ENCODE measurements around the gene SEC16A. TPM values are rescaled to one million over a fixed set of nuclear protein-coding genes. Genes with fewer than 3 reads are reported as not detected.

SEC16A gene
- total RNA-seq, 1 donor, result 38.4 TPM

GRCh38 chr9:136482046-136482792, 621 bp downstream of the SEC16A start:
- Histone ChIP-seq H4K20me1 (ENCODE audit: insufficient read depth, low read length) (peaks cover 53% of the 10 kb centered on the region), H3K9me3 (ENCODE audit: low read depth, low read length) (no peaks in the 10 kb centered on the region), H3K36me3 (ENCODE audit: insufficient read depth, low read length) (peaks cover 16% of the 10 kb centered on the region), H3K27me3 (ENCODE audit: insufficient read depth, low read length) (no peaks in the 10 kb centered on the region), H3K79me2 (ENCODE audit: insufficient read depth, low read length) (peaks cover 54% of the 10 kb centered on the region), H3K4me3 (ENCODE audit: insufficient read depth, low read length) (peak overlapping the region; percentile 98), H3K4me1 (ENCODE audit: insufficient read depth, low read length) (peaks cover 18% of the 10 kb centered on the region), H3K27ac (ENCODE audit: low read depth, low read length) (peak overlapping the region; percentile 99), H3K4me2 (ENCODE audit: insufficient read depth, low read length) (peak overlapping the region; percentile 100), H2AFZ (ENCODE audit: low read length) (peak overlapping the region; percentile 65)
- no peak for TF ChIP-seq CTCF (IDR thresholded peaks at IDR 0.05; ENCODE audit: extremely low read depth, low read depth, low read length)
- DNase-seq (ENCODE audit: insufficient read length, low spot score, missing footprints), result peak; percentile 88

GRCh38 chr9:136481558-136481957, 1.3 kb downstream of the SEC16A start:
- H3K4me2 ChIP-seq (ENCODE audit: insufficient read depth, low read length), result peak overlapping the region; percentile 100
- DNase-seq (ENCODE audit: insufficient read length, low spot score, missing footprints), result no peak
- H3K4me1 ChIP-seq (ENCODE audit: insufficient read depth, low read length), result peaks cover 18% of the 10 kb centered on the region
- H3K27ac ChIP-seq (ENCODE audit: low read depth, low read length), result peak overlapping the region; percentile 99
- no peaks in the 10 kb centered on the region for H3K27me3 ChIP-seq (ENCODE audit: insufficient read depth, low read length)
- peaks cover 60% of the 10 kb centered on the region for H4K20me1 ChIP-seq (ENCODE audit: insufficient read depth, low read length)
- TF ChIP-seq CTCF (IDR thresholded peaks at IDR 0.05; ENCODE audit: extremely low read depth, low read depth, low read length), result no peak
- H2AFZ ChIP-seq (ENCODE audit: low read length), result no peak overlapping the region
- H3K79me2 ChIP-seq (ENCODE audit: insufficient read depth, low read length), result peaks cover 61% of the 10 kb centered on the region
- peaks cover 23% of the 10 kb centered on the region for H3K36me3 ChIP-seq (ENCODE audit: insufficient read depth, low read length)
- no peaks in the 10 kb centered on the region for H3K9me3 ChIP-seq (ENCODE audit: low read depth, low read length)
- peak overlapping the region; percentile 98 for H3K4me3 ChIP-seq (ENCODE audit: insufficient read depth, low read length)

GRCh38 chr9:136476369-136477150, 6.3 kb downstream of the SEC16A start:
- peaks cover 98% of the 10 kb centered on the region for H3K79me2 ChIP-seq (ENCODE audit: insufficient read depth, low read length)
- DNase-seq (ENCODE audit: insufficient read length, low spot score, missing footprints), result no peak
- H2AFZ ChIP-seq (ENCODE audit: low read length), result no peak overlapping the region
- H3K9me3 ChIP-seq (ENCODE audit: low read depth, low read length), result no peaks in the 10 kb centered on the region
- H3K36me3 ChIP-seq (ENCODE audit: insufficient read depth, low read length), result peaks cover 70% of the 10 kb centered on the region
- peaks cover 3% of the 10 kb centered on the region for H3K4me1 ChIP-seq (ENCODE audit: insufficient read depth, low read length)
- H3K4me2 ChIP-seq (ENCODE audit: insufficient read depth, low read length), result no peak overlapping the region
- no peaks in the 10 kb centered on the region for H3K27me3 ChIP-seq (ENCODE audit: insufficient read depth, low read length)
- H3K4me3 ChIP-seq (ENCODE audit: insufficient read depth, low read length), result no peak overlapping the region
- no peak overlapping the region for H3K27ac ChIP-seq (ENCODE audit: low read depth, low read length)
- peaks cover 87% of the 10 kb centered on the region for H4K20me1 ChIP-seq (ENCODE audit: insufficient read depth, low read length)
- no peak for TF ChIP-seq CTCF (IDR thresholded peaks at IDR 0.05; ENCODE audit: extremely low read depth, low read depth, low read length)

Measured in osteoblast (primary cell).